CD14-positive monocyte (primary cell): Measurements from ENCODE around the gene MATN4. TPM values are rescaled to one million over a fixed set of nuclear protein-coding genes. Genes with fewer than 3 reads are reported as not detected.
A peak's percentile ranks its signal among the peaks of the same experiment; 100 is the strongest.

Source experiments
- DNase-seq, 3 donors: peaks; one replicate each; pipeline ENCODE4 v3.0.0-alpha.2; 2011 to 2022
- H2AFZ ChIP-seq: 2 replicates; pipeline ENCODE4 v1.6.0; 2012; ENCODE audit warnings: mild to moderate bottlenecking, low read depth, low read length, inconsistent platforms; ENCODE audit not compliant: insufficient read depth, poor library complexity, severe bottlenecking
- H3K27ac ChIP-seq, 2 donors: 1 replicate in 1 of 2; 2 replicates in 1 of 2; pipeline ENCODE4 v1.5.1; 2012 to 2013; ENCODE audit warnings: low read length in 2 of 2, control low read depth in 1 of 2, inconsistent platforms in 1 of 2, low read depth in 1 of 2, mild to moderate bottlenecking in 1 of 2
- H3K27me3 ChIP-seq, 2 donors: one replicate each; pipeline versions ENCODE4 v1.6.0 to v1.6.1; 2011 to 2013; ENCODE audit warnings: low read length in 2 of 2; ENCODE audit not compliant: control insufficient read depth in 2 of 2, insufficient read depth in 2 of 2
- H3K36me3 ChIP-seq, 2 donors: replicated peaks in 1 of 2; 1 replicate in 1 of 2; 2 replicates in 1 of 2; pipeline versions ENCODE4 v1.5.1 to v1.6.1; 2012 to 2013; ENCODE audit warnings: low read length in 2 of 2, control low read depth in 1 of 2, inconsistent platforms in 1 of 2, mild to moderate bottlenecking in 1 of 2; ENCODE audit not compliant: insufficient read depth in 2 of 2, control insufficient read depth in 1 of 2
- H3K4me1 ChIP-seq, 2 donors: 1 replicate in 1 of 2; 2 replicates in 1 of 2; pipeline versions ENCODE4 v1.5.1 to v1.6.1; 2012 to 2013; ENCODE audit warnings: low read length in 2 of 2, control low read depth in 1 of 2, inconsistent platforms in 1 of 2, mild to moderate bottlenecking in 1 of 2, moderate library complexity in 1 of 2; ENCODE audit not compliant: insufficient read depth in 2 of 2, control insufficient read depth in 1 of 2
- H3K4me2 ChIP-seq: replicated peaks from 2 replicates; pipeline ENCODE3; 2012; ENCODE audit warnings: low read length, moderate library complexity, mild to moderate bottlenecking; ENCODE audit not compliant: poor library complexity, severe bottlenecking; ENCODE audit errors: extremely low read depth
- H3K4me3 ChIP-seq, 3 experiments: fragments of 200-600 bp in 1 of 3; sonication (generic) in 1 of 3; replicated peaks in 1 of 3; 1 replicate in 2 of 3; 2 replicates in 1 of 3; pipeline ENCODE4 v1.5.1; 2011 to 2013; ENCODE audit warnings: low read length in 3 of 3, mild to moderate bottlenecking in 3 of 3, control low read depth in 2 of 3, low read depth in 2 of 3, inconsistent platforms in 1 of 3, moderate library complexity in 1 of 3
- H3K79me2 ChIP-seq: 2 replicates; pipeline ENCODE4 v1.6.0; 2012; ENCODE audit warnings: mild to moderate bottlenecking, control low read depth, inconsistent platforms, low read length, moderate library complexity; ENCODE audit not compliant: insufficient read depth
- H3K9ac ChIP-seq: 2 replicates; pipeline ENCODE4 v1.6.0; 2017; ENCODE audit warnings: low read length, mild to moderate bottlenecking; ENCODE audit not compliant: insufficient read depth, poor library complexity, severe bottlenecking
- H3K9me3 ChIP-seq, 2 donors: replicated peaks in 1 of 2; 1 replicate in 1 of 2; 2 replicates in 1 of 2; pipeline versions ENCODE4 v1.5.1 to v1.6.1; 2012 to 2013; ENCODE audit warnings: low read length in 2 of 2, control low read depth in 1 of 2; ENCODE audit not compliant: control insufficient read depth in 1 of 2, insufficient read depth in 1 of 2
- H4K20me1 ChIP-seq: 2 replicates; pipeline ENCODE4 v1.6.0; 2012; ENCODE audit warnings: mild to moderate bottlenecking, low read length, control low read depth, moderate library complexity; ENCODE audit not compliant: insufficient read depth
- H3K27ac Mint-ChIP-seq, 7 donors: one replicate each; pipeline ENCODE4 v1.8.0; 2020; ENCODE audit warnings: mild to moderate bottlenecking in 7 of 7, mixed read lengths in 7 of 7, moderate library complexity in 6 of 7, inconsistent platforms in 2 of 7
- H3K27me3 Mint-ChIP-seq, 3 donors: one replicate each; pipeline ENCODE4 v1.8.0; 2021 to 2022; ENCODE audit warnings: low read depth in 3 of 3, mild to moderate bottlenecking in 3 of 3, mixed read lengths in 3 of 3, moderate library complexity in 3 of 3, inconsistent platforms in 1 of 3
- H3K36me3 Mint-ChIP-seq, 2 donors: one replicate each; pipeline ENCODE4 v1.8.0; 2020; ENCODE audit warnings: mixed read lengths in 2 of 2, inconsistent platforms in 1 of 2, mild to moderate bottlenecking in 1 of 2
- H3K4me1 Mint-ChIP-seq: one replicate; pipeline ENCODE4 v1.8.0; 2020; ENCODE audit warnings: mild to moderate bottlenecking, mixed read lengths
- H3K4me3 Mint-ChIP-seq, 2 donors: one replicate each; pipeline ENCODE4 v1.8.0; 2020; ENCODE audit warnings: mild to moderate bottlenecking in 2 of 2, mixed read lengths in 2 of 2, moderate library complexity in 1 of 2
- H3K9me3 Mint-ChIP-seq, 7 donors: one replicate each; pipeline ENCODE4 v1.8.0; 2020 to 2022; ENCODE audit warnings: mixed read lengths in 7 of 7, mild to moderate bottlenecking in 6 of 7, moderate library complexity in 6 of 7, inconsistent platforms in 2 of 7
- CTCF ChIP-seq: fragments of 200-600 bp; IDR thresholded peaks from one replicate; pipeline ENCODE4 v1.8.0; 2022; ENCODE audit warnings: antibody characterized with exemption, mild to moderate bottlenecking
- WGBS: methylation state at CpG from one replicate; pipeline ENCODE4 v1.1.5; 2013; ENCODE audit warnings: missing lambda C conversion rate; ENCODE audit not compliant: insufficient coverage; 5-methylcytosine and 5-hydroxymethylcytosine counted together
- intact Hi-C, 2 donors: fragments of 100-400 bp; cut with micrococcal nuclease; formaldehyde crosslinking; loops; one replicate each; pipeline versions ENCODE4 v1.15.0 to v1.15.1; 2023
- polyA minus RNA-seq: library from RNA; depleted of rRNA, polyadenylated mRNA; stranded (reverse); fragments of >200 nt; gene quantifications from 2 replicates; pipeline ENCODE4 v1.2.3, GENCODE V29; 2012
- polyA plus RNA-seq, 3 donors: library from polyadenylated mRNA; depleted of rRNA in 1 of 3; unstranded in 2 of 3; stranded (reverse) in 1 of 3; fragments of 300-500 nt in 2 of 3; fragments of >200 nt in 1 of 3; fragmentation: Illumina TruSeq in 2 of 3; gene quantifications; 1 replicate in 2 of 3; 2 replicates in 1 of 3; pipeline ENCODE4 v1.2.3, GENCODE V29; 2012 to 2021
- total RNA-seq, 12 experiments: library from RNA in 1 of 12; stranded (reverse) in 1 of 12; fragments of 120-200 nt in 1 of 12; gene quantifications; one replicate each; pipeline ENCODE4 v1.2.4 and lab custom pipeline; 2013 to 2026; ENCODE audit warnings: mixed read lengths in 6 of 12, inconsistent platforms in 1 of 12

Gene MATN4
- total RNA-seq (2013) = not detected
- polyA plus RNA-seq (not detected), polyA minus RNA-seq (not detected in 2 replicates), total RNA-seq (lab: John Stamatoyannopoulos, UW) (0 to 0.46 (median 0.06) reads per million in 11 experiments)

- peaks cover 35 to 75% (median 58%) of the 10 kb centered on the region in 3 donors for H3K27me3 Mint-ChIP-seq
- peak within 1 kb of the TSS in 1 of 7 donors; percentile 66 for H3K27ac Mint-ChIP-seq
- Histone ChIP-seq H3K4me1 (peaks cover 3 to 7% of the 10 kb centered on the region in 2 donors), H3K9ac (no peak within 1 kb of the TSS), H3K27me3 (peaks cover 0 to 42% of the 10 kb centered on the region in 2 donors), H2AFZ (no peak within 1 kb of the TSS), H4K20me1 (no peaks in the 10 kb centered on the region), H3K27ac (no peak within 1 kb of the TSS), H3K4me2 (no peak within 1 kb of the TSS), H3K4me3 (no peak within 1 kb of the TSS), H3K79me2 (no peaks in the 10 kb centered on the region), H3K9me3 (no peaks in the 10 kb centered on the region), H3K36me3 (no peaks in the 10 kb centered on the region)
- WGBS = 65% methylated on average over 16 of the region's 20 CpGs
- H3K36me3 Mint-ChIP-seq = no peaks in the 10 kb centered on the region
- H3K4me3 Mint-ChIP-seq = peak within 1 kb of the TSS in 1 of 2 donors; percentile 61
- intact Hi-C loops = no loop called here
- TF ChIP-seq CTCF = no peak
- DNase-seq = no peak
- H3K9me3 Mint-ChIP-seq = peaks cover 0 to 13% (median 1%) of the 10 kb centered on the region in 7 donors
- H3K4me1 Mint-ChIP-seq = peaks cover 8% of the 10 kb centered on the region
Measured at GRCh38 chr20:45308117-45308778, at the start of gene MATN4. TSS of gene MATN4 (minus strand) at chr20:45308299. CDS start at chr20:45305582, 2,717 bp downstream.

- no peak overlapping the region for H3K4me3 ChIP-seq
- H3K27me3 Mint-ChIP-seq = peaks cover 0 to 2% (median 2%) of the 10 kb centered on the region in 3 donors
- intact Hi-C loops = no loop called here
Measured at GRCh38 chr20:45355209-45356084, 47.3 kb upstream of the MATN4 start.

More at GRCh38 chr20:45355209-45356084, 47.3 kb upstream of the MATN4 start:
- DNase-seq = peak in 1 of 3 donors; percentile 30
- Histone ChIP-seq H2AFZ (no peak overlapping the region), H3K9ac (no peak overlapping the region), H3K79me2 (no peaks in the 10 kb centered on the region), H4K20me1 (no peaks in the 10 kb centered on the region), H3K4me2 (no peak overlapping the region), H3K4me1 (peaks cover 16 to 27% of the 10 kb centered on the region in 2 donors), H3K27me3 (no peaks in the 10 kb centered on the region), H3K27ac (no peak overlapping the region), H3K36me3 (no peaks in the 10 kb centered on the region), H3K9me3 (no peaks in the 10 kb centered on the region)
- Mint-ChIP-seq H3K4me3 (no peak overlapping the region), H3K9me3 (no peaks in the 10 kb centered on the region), H3K27ac (peak overlapping the region in 1 of 7 donors; percentile 58), H3K36me3 (no peaks in the 10 kb centered on the region), H3K4me1 (peaks cover 25% of the 10 kb centered on the region)
- TF ChIP-seq CTCF = no peak
- no CpG with 5 or more reads among the region's 5 CpGs for WGBS
